Retinal pigment epithelial cell (primary cell): ENCODE data around the gene GNG7.
"Not testable (repeated sequence)": the region's sequence is repeated elsewhere in the genome, so short reads cannot be mapped to it uniquely, and the experiment has no call there.

Source experiments
- DNase-seq: peaks from one replicate; pipeline ENCODE4 v3.0.0-alpha.2; 2010; ENCODE audit warnings: low read depth
- H3K4me3 ChIP-seq: 2 replicates; pipeline ENCODE4 v1.5.1; 2011; ENCODE audit warnings: mild to moderate bottlenecking, low read length, control low read depth, moderate library complexity
- TF ChIP-seq, protein P1 (sequence below): conservative IDR thresholded peaks from 2 replicates; pipeline ENCODE4 v1.5.1; 2011; ENCODE audit warnings: low read depth, low read length, control low read depth, inconsistent platforms

The GNG7 gene

GRCh38 chr19:2477732-2478191 lies 224.7 kb downstream of the GNG7 start:
- peak overlapping the region; percentile 100 for H3K4me3 ChIP-seq
- TF ChIP-seq, protein P1, sequence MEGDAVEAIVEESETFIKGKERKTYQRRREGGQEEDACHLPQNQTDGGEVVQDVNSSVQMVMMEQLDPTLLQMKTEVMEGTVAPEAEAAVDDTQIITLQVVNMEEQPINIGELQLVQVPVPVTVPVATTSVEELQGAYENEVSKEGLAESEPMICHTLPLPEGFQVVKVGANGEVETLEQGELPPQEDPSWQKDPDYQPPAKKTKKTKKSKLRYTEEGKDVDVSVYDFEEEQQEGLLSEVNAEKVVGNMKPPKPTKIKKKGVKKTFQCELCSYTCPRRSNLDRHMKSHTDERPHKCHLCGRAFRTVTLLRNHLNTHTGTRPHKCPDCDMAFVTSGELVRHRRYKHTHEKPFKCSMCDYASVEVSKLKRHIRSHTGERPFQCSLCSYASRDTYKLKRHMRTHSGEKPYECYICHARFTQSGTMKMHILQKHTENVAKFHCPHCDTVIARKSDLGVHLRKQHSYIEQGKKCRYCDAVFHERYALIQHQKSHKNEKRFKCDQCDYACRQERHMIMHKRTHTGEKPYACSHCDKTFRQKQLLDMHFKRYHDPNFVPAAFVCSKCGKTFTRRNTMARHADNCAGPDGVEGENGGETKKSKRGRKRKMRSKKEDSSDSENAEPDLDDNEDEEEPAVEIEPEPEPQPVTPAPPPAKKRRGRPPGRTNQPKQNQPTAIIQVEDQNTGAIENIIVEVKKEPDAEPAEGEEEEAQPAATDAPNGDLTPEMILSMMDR: no peak
- no peak for DNase-seq

DNA sequence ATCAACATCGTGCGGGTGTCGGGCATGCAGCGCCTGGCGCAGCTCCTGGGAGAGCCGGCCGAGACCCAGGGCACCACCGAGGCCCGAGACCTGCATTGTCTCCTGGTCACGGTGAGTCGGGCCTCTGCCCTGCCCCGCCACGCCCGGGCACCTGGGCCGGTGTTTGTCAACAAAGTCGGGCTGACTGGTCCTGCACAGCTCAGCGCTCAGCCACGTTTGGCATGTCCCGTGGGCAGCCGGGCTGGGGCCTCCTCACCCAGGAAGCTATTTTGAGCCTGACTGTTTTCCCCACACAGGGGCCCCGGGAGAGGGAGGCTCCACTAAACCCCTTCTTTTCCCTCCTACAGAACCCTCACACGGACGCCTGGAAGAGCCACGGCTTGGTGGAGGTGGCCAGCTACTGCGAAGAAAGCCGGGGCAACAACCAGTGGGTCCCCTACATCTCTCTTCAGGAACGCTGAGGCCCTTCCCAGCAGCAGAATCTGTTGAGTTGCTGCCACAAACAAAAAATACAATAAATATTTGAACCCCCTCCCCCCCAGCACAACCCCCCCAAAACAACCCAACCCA lies 225.3 kb downstream of the GNG7 start:
- DNase-seq: no peak
- H3K4me3 ChIP-seq: peak overlapping the region; percentile 100
- TF ChIP-seq, protein P1: no peak

GRCh38 chr19:2476451-2477140 lies 225.9 kb downstream of the GNG7 start:
- H3K4me3 ChIP-seq: peak overlapping the region; percentile 100
- TF ChIP-seq, protein P1: no peak
- no peak for DNase-seq

- TF ChIP-seq, protein P1: no peak
- DNase-seq: peak; percentile 92
- peak within 1 kb of the TSS; percentile 100 for H3K4me3 ChIP-seq
Observed at GRCh38 chr19:2475702-2476450, 226.6 kb downstream of the GNG7 start, which contains the start of gene GADD45B. Gene GADD45B (plus strand): TSS chr19:2476127. CDS start chr19:2476359, 232 bp downstream.

DNA sequence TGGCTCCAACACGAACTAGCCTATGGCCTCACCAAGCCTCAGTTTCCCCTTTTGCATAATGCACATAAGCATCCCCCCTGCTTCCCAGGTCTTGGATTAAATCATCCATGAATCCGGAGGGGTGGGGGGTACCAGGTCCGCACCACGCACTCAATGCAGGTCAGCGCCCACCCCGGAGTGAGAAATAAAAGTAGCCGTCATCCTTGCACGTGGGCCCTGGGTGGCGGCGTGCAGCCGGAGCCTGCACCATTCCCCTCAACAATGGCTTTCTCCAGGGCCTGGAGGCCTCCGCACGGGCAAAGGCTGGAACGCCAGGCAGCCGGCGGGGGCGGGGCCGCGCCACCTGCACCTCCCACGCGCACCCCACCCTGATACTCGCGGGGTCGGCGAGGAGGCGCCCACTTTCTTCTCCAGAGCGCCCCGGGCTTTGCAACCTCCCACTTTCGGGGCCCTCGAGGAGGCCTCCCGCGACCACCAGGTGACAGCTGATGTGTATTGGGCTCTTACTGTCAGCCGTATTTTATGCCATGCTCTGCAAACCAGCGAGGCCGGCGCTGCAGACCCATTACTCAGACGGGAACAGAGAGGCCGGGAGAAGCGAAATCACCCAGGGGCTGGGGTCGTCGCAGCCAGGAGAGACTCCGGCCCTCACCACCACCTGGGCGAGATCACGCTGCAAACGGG lies 227.3 kb downstream of the GNG7 start:
- peak overlapping the region; percentile 60 for H3K4me3 ChIP-seq
- TF ChIP-seq, protein P1: no peak
- DNase-seq: no peak

GRCh38 chr19:2474232-2475017 lies 228.1 kb downstream of the GNG7 start:
- TF ChIP-seq, protein P1: peak; percentile 80
- no peak for DNase-seq
- H3K4me3 ChIP-seq: peak overlapping the region; percentile 60

- H3K4me3 ChIP-seq, DNase-seq: not testable (repeated sequence)
Observed at GRCh38 chr19:2469915-2470200, 232.6 kb downstream of the GNG7 start.
